Neural cell (in vitro differentiated cells): ENCODE measurements around the gene PAN2.
"Not testable (repeated sequence)": the region's sequence is repeated elsewhere in the genome, so short reads cannot be mapped to it uniquely, and the experiment has no call there.

Experiments used
- CTCF ChIP-seq: fragments of 450-650 bp; IDR thresholded peaks from 2 replicates; pipeline ENCODE4 v1.5.1; 2014; ENCODE audit warnings: antibody characterized with exemption, mild to moderate bottlenecking, moderate library complexity; ENCODE audit not compliant: poor library complexity, severe bottlenecking
- EP300 ChIP-seq: fragments of 450-650 bp; conservative IDR thresholded peaks from 2 replicates; pipeline ENCODE4 v1.6.1; 2014; ENCODE audit warnings: antibody characterized with exemption, mild to moderate bottlenecking, moderate library complexity; ENCODE audit not compliant: poor library complexity, severe bottlenecking
- EZH2 ChIP-seq: fragments of 200-600, 300-800 bp; shearing (Covaris generic), sonication (generic); IDR thresholded peaks from 2 replicates; pipeline ENCODE4 v1.6.1; 2014; ENCODE audit warnings: antibody characterized with exemption, low read length, borderline replicate concordance, mild to moderate bottlenecking; ENCODE audit not compliant: insufficient read depth, poor library complexity, severe bottlenecking
- MXI1 ChIP-seq: fragments of 450-650 bp; conservative IDR thresholded peaks from 2 replicates; pipeline ENCODE4 v1.6.1; 2014; ENCODE audit warnings: antibody characterized with exemption, mild to moderate bottlenecking; ENCODE audit not compliant: poor library complexity, severe bottlenecking
- POLR2AphosphoS5 ChIP-seq: IDR thresholded peaks from 2 replicates; pipeline ENCODE4 v1.6.1; 2012
- RAD21 ChIP-seq: fragments of 450-650 bp; conservative IDR thresholded peaks from 2 replicates; pipeline ENCODE4 v1.6.1; 2014; ENCODE audit warnings: antibody characterized with exemption, mild to moderate bottlenecking, moderate library complexity

GRCh38 chr12:56335527-56335926, 1.7 kb upstream of the PAN2 start:
- not testable (repeated sequence) for TF ChIP-seq CTCF, EZH2, MXI1, EP300, POLR2AphosphoS5, RAD21
